ENCODE results near the gene RCCD1. TPM values are rescaled to one million over a fixed set of nuclear protein-coding genes. Genes with fewer than 3 reads are reported as not detected.

Gene RCCD1
- total RNA-seq, 1 experiment from 2014 or later: 38.5 TPM

GRCh38 chr15:90950676-90951075 is 4.0 kb upstream of the RCCD1 start:
- H3K9me3 ChIP-seq (ENCODE audit: control insufficient read depth in 1 of 2, insufficient read depth in 1 of 2, low read depth in 1 of 2, low read length in 2 of 2): no peaks in the 10 kb centered on the region

More at GRCh38 chr15:90950676-90951075, 4.0 kb upstream of the RCCD1 start:
- peaks cover 5% of the 10 kb centered on the region for H3K79me2 ChIP-seq (ENCODE audit: insufficient read depth, low read length)
- no peaks in the 10 kb centered on the region for H3K9me2 ChIP-seq (ENCODE audit: insufficient read depth)
- H3K4me2 ChIP-seq (ENCODE audit: low read length): no peak overlapping the region
- CTCF ChIA-PET: no interaction called here
- RAD21 ChIA-PET (ENCODE audit: low non-redundant PET in 1 of 2, low total read pairs in 2 of 2, uncharacterized antibody in 2 of 2, unreplicated experiment in 2 of 2): no interaction called here
- H3K27me3 ChIP-seq (ENCODE audit: insufficient read depth, low read length): no peaks in the 10 kb centered on the region
- H3K36me3 ChIP-seq (ENCODE audit: control insufficient read depth in 1 of 2, insufficient read depth in 2 of 2, low read length in 2 of 2): peaks cover 22 to 39% of the 10 kb centered on the region in 2 experiments
- no peak overlapping the region for H3K9ac ChIP-seq (ENCODE audit: low read length)
- POLR2A ChIA-PET: no interaction called here
- H3K4me3 ChIP-seq (replicated peaks in 1 of 2; ENCODE audit: low read depth in 1 of 2, low read length in 2 of 2): no peak overlapping the region
- BruUV-seq (replicated peaks): no TSS peak
- TF ChIP-seq SIN3A (IDR thresholded peaks at IDR 0.05; ENCODE audit: low read depth) (no peak), ZFX (IDR thresholded peaks at IDR 0.05) (no peak), REST (IDR thresholded peaks at IDR 0.05; ENCODE audit: low read depth) (no peak), POLR2A (IDR thresholded peaks at IDR 0.05; ENCODE audit: borderline replicate concordance, extremely low read depth, insufficient read depth, insufficient read length) (no peak), FOSL1 (IDR thresholded peaks at IDR 0.05; ENCODE audit: low read depth) (no peak), YY1 (IDR thresholded peaks at IDR 0.05; ENCODE audit: extremely low read depth, insufficient replicate concordance, low read depth, low read length) (no peak), TCF7L2 (IDR thresholded peaks at IDR 0.05; ENCODE audit: borderline replicate concordance, extremely low read depth, insufficient read depth, insufficient read length) (no peak), ELF1 (IDR thresholded peaks at IDR 0.05; ENCODE audit: borderline replicate concordance, low read depth) (no peak), SRF (IDR thresholded peaks at IDR 0.05; ENCODE audit: low read depth) (no peak), MAX (IDR thresholded peaks at IDR 0.05) (no peak), CEBPB (IDR thresholded peaks at IDR 0.05; ENCODE audit: low read depth) (no peak), CTCF (IDR thresholded peaks at IDR 0.05 in 2 of 3, conservative IDR thresholded peaks at IDR 0.05 in 1 of 3; ENCODE audit: borderline replicate concordance in 1 of 3, insufficient read depth in 1 of 3, low read depth in 2 of 3, low read length in 2 of 3) (no peak), EZH2phosphoT487 (IDR thresholded peaks at IDR 0.05; ENCODE audit: borderline replicate concordance) (no peak), POLR2AphosphoS5 (IDR thresholded peaks at IDR 0.05; ENCODE audit: low read depth, low read length) (no peak)
- intact Hi-C loops (cut with micrococcal nuclease): no loop called here
- H3K27ac ChIP-seq (ENCODE audit: low read depth, low read length): no peak overlapping the region
- no peak overlapping the region for H2AFZ ChIP-seq (ENCODE audit: low read depth, low read length, poor library complexity, severe bottlenecking)
- no peak for ATAC-seq
- H4K20me1 ChIP-seq (ENCODE audit: insufficient read depth): no peaks in the 10 kb centered on the region
- DNase-seq (ENCODE audit: low read depth, low spot score): no peak
- H3K4me1 ChIP-seq (ENCODE audit: control insufficient read depth in 1 of 2, insufficient read depth in 2 of 2, low read length in 2 of 2): peaks cover 5 to 24% of the 10 kb centered on the region in 2 experiments; a peak in 3 of 4 replicates
